HepG2 (cell line): ENCODE measurements around the gene CDK6. TPM values are rescaled to one million over a fixed set of nuclear protein-coding genes. Genes with fewer than 3 reads are reported as not detected.

Experiments
- HOXA7 ChIP-seq: sonication (generic); formaldehyde crosslinking; IDR thresholded peaks from 2 replicates; pipeline ENCODE4 v1.8.1; 2022; ENCODE audit warnings: mild to moderate bottlenecking, missing genetic modification reagents, moderate library complexity
- NR2F2 ChIP-seq: IDR thresholded peaks from 2 replicates; pipeline ENCODE4 v1.6.1; 2012; ENCODE audit warnings: low read depth, inconsistent platforms, borderline replicate concordance
- POGZ ChIP-seq: sonication (generic); formaldehyde crosslinking; IDR thresholded peaks from 2 replicates; pipeline ENCODE4 v1.4.0; 2020; ENCODE audit warnings: mild to moderate bottlenecking, missing genetic modification reagents
- POLR2A ChIP-seq, 2 experiments: IDR thresholded peaks; 2 replicates each; pipeline ENCODE4 v1.6.1; 2011; ENCODE audit warnings: low read depth in 2 of 2, low read length in 2 of 2, mild to moderate bottlenecking in 1 of 2, moderate library complexity in 1 of 2; ENCODE audit not compliant: insufficient read depth in 1 of 2
- POLR2G ChIP-seq: fragments of 200-400 bp; formaldehyde crosslinking; IDR thresholded peaks from 2 replicates; pipeline ENCODE4 v1.6.1; 2018; ENCODE audit warnings: mild to moderate bottlenecking, low read depth, low read length, moderate library complexity
- RAD21 ChIP-seq: fragments of 450-650 bp; formaldehyde crosslinking; IDR thresholded peaks from 2 replicates; pipeline ENCODE4 v1.5.0; 2020; ENCODE audit warnings: mild to moderate bottlenecking
- RBFOX2 ChIP-seq: fragments of 200-400 bp; formaldehyde crosslinking; IDR thresholded peaks from 2 replicates; pipeline ENCODE4 v1.6.1; 2017; ENCODE audit warnings: low read depth, mild to moderate bottlenecking, low read length
- REST ChIP-seq, 2 experiments: IDR thresholded peaks; 2 replicates each; pipeline ENCODE4 v1.6.1; 2011 to 2012; ENCODE audit warnings: low read length in 2 of 2, borderline replicate concordance in 1 of 2, low read depth in 1 of 2, mild to moderate bottlenecking in 1 of 2, moderate library complexity in 1 of 2
- RFXAP ChIP-seq: sonication (generic); formaldehyde crosslinking; IDR thresholded peaks from 2 replicates; pipeline ENCODE4 v1.4.0; 2020; ENCODE audit warnings: missing genetic modification reagents, borderline replicate concordance
- ZBTB39 ChIP-seq: sonication (generic); formaldehyde crosslinking; IDR thresholded peaks from 2 replicates; pipeline ENCODE4 v1.5.0; 2020; ENCODE audit warnings: missing genetic modification reagents
- ZBTB7A ChIP-seq: sonication (generic); formaldehyde crosslinking; IDR thresholded peaks from 2 replicates; pipeline ENCODE4 v1.8.0; 2022; ENCODE audit warnings: mild to moderate bottlenecking, missing genetic modification reagents
- ZNF350 ChIP-seq: sonication (generic); formaldehyde crosslinking; IDR thresholded peaks from 2 replicates; pipeline ENCODE4 v1.4.0; 2020; ENCODE audit warnings: mild to moderate bottlenecking, low read depth, missing genetic modification reagents, borderline replicate concordance
- ZNF354B ChIP-seq: sonication (generic); formaldehyde crosslinking; IDR thresholded peaks from 2 replicates; pipeline ENCODE4 v1.8.0; 2022; ENCODE audit warnings: mild to moderate bottlenecking, missing genetic modification reagents
- ZNF441 ChIP-seq: sonication (generic); formaldehyde crosslinking; IDR thresholded peaks from 2 replicates; pipeline ENCODE4 v1.7.0; 2021; ENCODE audit warnings: missing genetic modification reagents, borderline replicate concordance
- ZNF609 ChIP-seq: sonication (generic); formaldehyde crosslinking; IDR thresholded peaks from 2 replicates; pipeline ENCODE4 v1.4.0; 2020; ENCODE audit warnings: mild to moderate bottlenecking, missing genetic modification reagents, borderline replicate concordance
- ZSCAN5A ChIP-seq: sonication (generic); formaldehyde crosslinking; IDR thresholded peaks from 2 replicates; pipeline ENCODE4 v1.8.0; 2022; ENCODE audit warnings: mild to moderate bottlenecking, missing genetic modification reagents, borderline replicate concordance
- polyA plus RNA-seq, 8 experiments: library from polyadenylated mRNA; depleted of rRNA in 3 of 8; stranded (reverse) in 7 of 8; unstranded in 1 of 8; fragments of >200 nt; fragmentation: Illumina TruSeq in 4 of 8; extraction: Trizol in 4 of 8; gene quantifications; 2 replicates each; pipeline versions ENCODE4 v1.2.1 to v1.2.3, GENCODE V29; 2011 to 2016; ENCODE audit warnings: low read depth in 4 of 8, missing spikeins in 1 of 8, mixed read lengths in 1 of 8; ENCODE audit not compliant: insufficient read depth in 1 of 8
- total RNA-seq, 5 experiments: library from RNA; depleted of rRNA; stranded (reverse); fragments of >200 nt; fragmentation: Illumina TruSeq; extraction: Trizol; gene quantifications; 2 replicates each; pipeline ENCODE4 v1.2.3, GENCODE V29; 2016; ENCODE audit warnings: low read depth in 1 of 5

The CDK6 gene
- total and polyA plus RNA-seq, 2 of the 13 experiments (the other 11 are each of a cell fraction or from before 2014, with no cell fraction given), result 34.6 to 90.8 TPM

- TF ChIP-seq ZNF350 (CRISPR knock-in tag) (0 out of 2 replicates have a peak, but pooled peaks have one; percentile 24), REST (IDR thresholded peaks at IDR 0.05; ENCODE audit: borderline replicate concordance in 1 of 2, low read depth in 1 of 2, low read length in 2 of 2) (peak in 1 of 2 experiments; percentile 38; a peak in 1 of 4 replicates), ZNF354B (CRISPR knock-in tag) (no peak), ZBTB7A (CRISPR knock-in tag) (no peak), POGZ (CRISPR knock-in tag) (no peak), RBFOX2 (peak; percentile 80), NR2F2 (peak; percentile 54; the same call in 1 of the 2 replicates), HOXA7 (CRISPR knock-in tag) (no peak), RFXAP (CRISPR knock-in tag) (0 out of 2 replicates have a peak, but pooled peaks have one; percentile 5), ZNF609 (CRISPR knock-in tag) (peak; percentile 15; the same call in 1 of the 2 replicates), POLR2A (IDR thresholded peaks at IDR 0.05; ENCODE audit: insufficient read depth in 1 of 2, low read depth in 2 of 2, low read length in 2 of 2) (peak in 1 of 2 experiments; percentile 25; a peak in 3 of 4 replicates), ZBTB39 (CRISPR knock-in tag) (no peak), RAD21 (CRISPR knock-in tag) (no peak), POLR2G (peak; percentile 68), ZNF441 (peak; percentile 25; the same call in 1 of the 2 replicates), ZSCAN5A (CRISPR knock-in tag) (no peak)
These were observed 1.0 kb downstream of the CDK6 start (continued) for GRCh38 chr7:92835261-92835850.
